Measurements from ENCODE around the gene CLBA1.
"Not testable (repeated sequence)": the region's sequence is repeated elsewhere in the genome, so short reads cannot be mapped to it uniquely, and the experiment has no call there.

CLBA1 gene

GRCh38 chr14:105022276-105022670, 36.7 kb downstream of the CLBA1 start:
- no peak for DNase-seq

- DNase-seq, result no peak
Observed at GRCh38 chr14:105023144-105023543, 37.6 kb downstream of the CLBA1 start.

- DNase-seq, result no peak
Observed at GRCh38 chr14:105023791-105024480, 38.3 kb downstream of the CLBA1 start.

GRCh38 chr14:105025429-105025828, 39.8 kb downstream of the CLBA1 start:
- DNase-seq, result no peak

GRCh38 chr14:105026033-105026785, 40.6 kb downstream of the CLBA1 start:
- no peak for DNase-seq

GRCh38 chr14:105026802-105027563, 41.4 kb downstream of the CLBA1 start:
- DNase-seq, result no peak

- not testable (repeated sequence) for DNase-seq
Observed at GRCh38 chr14:105027718-105028117, 42.1 kb downstream of the CLBA1 start.

GRCh38 chr14:105028251-105028927, 42.8 kb downstream of the CLBA1 start:
- no peak for DNase-seq

- no peak for DNase-seq
Observed at GRCh38 chr14:105029402-105029801, 43.8 kb downstream of the CLBA1 start.

GRCh38 chr14:105030194-105030593, 44.6 kb downstream of the CLBA1 start:
- no peak for DNase-seq

- DNase-seq, result no peak
Observed at GRCh38 chr14:105030836-105031396, 45.3 kb downstream of the CLBA1 start.

- not testable (repeated sequence) for DNase-seq
Observed at GRCh38 chr14:105032451-105032901, 46.9 kb downstream of the CLBA1 start.

GRCh38 chr14:105033412-105033900, 47.9 kb downstream of the CLBA1 start:
- DNase-seq, result not testable (repeated sequence)

GRCh38 chr14:105034315-105035039, 48.9 kb downstream of the CLBA1 start:
- DNase-seq, result no peak

- DNase-seq, result not testable (repeated sequence)
Observed at GRCh38 chr14:105035616-105036015, 50.0 kb downstream of the CLBA1 start.

GRCh38 chr14:105039458-105040205, 54.0 kb downstream of the CLBA1 start:
- DNase-seq, result no peak

GRCh38 chr14:105041841-105042765, 56.5 kb downstream of the CLBA1 start:
- DNase-seq, result no peak

- no peak for DNase-seq
Observed at GRCh38 chr14:105042813-105043212, 57.2 kb downstream of the CLBA1 start.
